GM12891 (cell line): ENCODE results near the gene PRKAR1B.
A peak's percentile ranks its signal among the peaks of the same experiment; 100 is the strongest.

Experiments used
- DNase-seq: peaks from one replicate; pipeline ENCODE4 v3.0.0; 2011; ENCODE audit warnings: low spot score; ENCODE audit not compliant: insufficient read length
- FAIRE-seq: peaks from 2 replicates; lab custom pipeline; 2011; peaks lifted over from hg19 to GRCh38; lab: Jason Lieb, UNC
- PAX5 ChIP-seq: IDR thresholded peaks from 2 replicates; pipeline ENCODE4 v1.6.1; 2011; ENCODE audit warnings: low read length, moderate library complexity, mild to moderate bottlenecking; ENCODE audit not compliant: insufficient read depth, severe bottlenecking
- POLR2A ChIP-seq: IDR thresholded peaks from 2 replicates; pipeline ENCODE4 v1.6.1; 2011; ENCODE audit warnings: low read depth, low read length, control low read depth
- POLR2AphosphoS5 ChIP-seq: IDR thresholded peaks from 2 replicates; pipeline ENCODE4 v1.6.1; 2011; ENCODE audit warnings: low read depth, low read length, control low read depth
- POU2F2 ChIP-seq: IDR thresholded peaks from 2 replicates; pipeline ENCODE4 v1.6.1; 2011; ENCODE audit warnings: low read depth, mild to moderate bottlenecking, control low read depth, low read length, moderate library complexity
- SPI1 ChIP-seq: IDR thresholded peaks from 2 replicates; pipeline ENCODE4 v1.6.1; 2011; ENCODE audit warnings: low read depth, low read length, control low read depth
- TAF1 ChIP-seq: IDR thresholded peaks from 2 replicates; pipeline ENCODE4 v1.6.1; 2011; ENCODE audit warnings: low read depth, low read length, control low read depth

PRKAR1B gene

GRCh38 chr7:538764-539685, 188.1 kb downstream of the PRKAR1B start:
- DNase-seq (no peak), FAIRE-seq (no peak)
- TF ChIP-seq TAF1 (no peak), SPI1 (no peak), POLR2A (no peak), POLR2AphosphoS5 (no peak), PAX5 (no peak), POU2F2 (no peak)

DNA sequence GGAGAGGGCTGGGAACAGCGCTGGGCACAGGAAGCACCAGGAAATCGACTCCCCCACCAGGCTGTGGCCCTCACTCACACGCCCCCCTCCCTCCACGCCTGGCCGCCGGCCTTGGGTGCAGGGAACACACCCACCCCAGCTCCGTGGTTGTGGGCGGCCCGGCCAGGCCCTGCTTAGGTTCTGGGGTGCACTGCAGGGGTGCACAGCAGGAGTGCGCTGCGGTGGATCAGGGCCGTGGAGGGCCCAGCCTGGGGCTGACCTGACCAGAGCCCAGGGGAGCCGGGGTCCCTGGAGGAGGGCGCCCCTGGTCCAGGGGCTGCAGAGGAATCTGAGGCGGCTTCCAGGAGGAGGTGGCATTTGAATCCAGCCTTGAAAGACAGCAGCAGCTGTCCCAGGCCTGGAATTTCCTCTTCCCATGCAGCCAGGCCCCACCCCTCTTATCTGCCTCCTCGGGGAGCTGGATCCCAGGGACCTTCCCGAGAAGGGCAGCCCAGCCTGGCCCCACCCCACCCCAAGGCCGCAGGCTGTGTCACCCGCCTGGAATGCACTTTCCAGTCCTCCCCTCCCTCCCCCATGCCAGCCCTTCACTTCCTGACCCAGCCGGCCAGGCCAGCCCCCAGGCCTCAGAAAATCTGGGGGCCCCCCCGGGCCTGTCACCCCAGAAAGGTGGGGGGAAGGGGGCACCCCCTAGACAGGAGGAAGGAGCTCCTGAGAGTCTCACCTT, 189.0 kb downstream of the PRKAR1B start:
- no peak for TF ChIP-seq POU2F2
- TF ChIP-seq POLR2A: no peak
- TF ChIP-seq POLR2AphosphoS5: no peak
- TF ChIP-seq TAF1: no peak
- no peak for TF ChIP-seq SPI1
- TF ChIP-seq PAX5: no peak
- no peak for DNase-seq
- no peak for FAIRE-seq

DNA sequence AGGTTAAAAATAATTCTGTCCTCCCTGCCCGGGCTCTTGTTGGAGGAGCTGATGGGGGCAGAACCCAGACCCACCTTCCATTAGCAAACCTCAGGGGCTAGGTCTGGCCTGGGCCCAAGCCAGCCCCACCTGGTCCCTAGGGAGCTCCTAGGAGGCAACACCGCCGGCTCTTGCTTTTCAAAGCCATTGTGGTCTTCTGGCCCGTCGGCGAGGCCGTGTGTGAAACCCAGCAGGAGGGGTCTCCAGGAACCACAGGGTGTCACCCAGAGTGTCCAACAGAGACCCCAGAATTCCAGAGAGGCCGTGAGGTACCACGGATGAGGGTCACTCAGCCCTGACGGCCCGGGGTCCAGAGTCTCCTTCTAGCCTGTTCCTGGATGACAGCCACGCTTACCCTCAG, 190.8 kb downstream of the PRKAR1B start:
- FAIRE-seq: no peak
- DNase-seq: no peak
- no peak for TF ChIP-seq POU2F2
- TF ChIP-seq PAX5: no peak
- no peak for TF ChIP-seq POLR2A

- no peak for DNase-seq
- TF ChIP-seq PAX5: no peak
- TF ChIP-seq POLR2A: no peak
- TF ChIP-seq TAF1: no peak
- TF ChIP-seq POU2F2: no peak
- no peak for TF ChIP-seq SPI1
- no peak for TF ChIP-seq POLR2AphosphoS5
- no peak for FAIRE-seq
Measured at GRCh38 chr7:534959-535358, 192.1 kb downstream of the PRKAR1B start.

GRCh38 chr7:534075-534474, 193.0 kb downstream of the PRKAR1B start:
- TF ChIP-seq PAX5 (no peak), POLR2AphosphoS5 (no peak), SPI1 (no peak), POLR2A (no peak), POU2F2 (no peak), TAF1 (no peak)
- DNase-seq (no peak), FAIRE-seq (no peak)

DNA sequence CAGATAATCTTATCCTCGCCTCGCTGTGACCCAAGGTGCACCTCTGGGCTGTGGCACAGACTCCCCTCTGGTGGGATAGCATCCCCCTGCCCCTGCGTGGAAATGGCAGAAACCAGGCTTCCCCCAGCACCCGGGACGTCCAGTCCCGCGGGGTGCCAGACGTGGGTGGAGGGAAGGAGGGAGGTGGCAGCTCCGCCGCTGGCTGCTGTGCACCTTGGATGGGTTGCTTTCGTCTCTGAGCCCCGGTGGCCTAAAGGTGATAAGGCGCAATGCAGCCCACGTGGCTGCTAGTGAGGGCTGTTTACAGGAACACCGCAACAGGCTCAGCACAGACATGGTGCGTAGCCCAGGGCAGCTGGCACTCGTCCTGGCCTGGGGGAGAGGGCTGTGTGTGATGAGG, 193.8 kb downstream of the PRKAR1B start:
- FAIRE-seq: no peak

DNA sequence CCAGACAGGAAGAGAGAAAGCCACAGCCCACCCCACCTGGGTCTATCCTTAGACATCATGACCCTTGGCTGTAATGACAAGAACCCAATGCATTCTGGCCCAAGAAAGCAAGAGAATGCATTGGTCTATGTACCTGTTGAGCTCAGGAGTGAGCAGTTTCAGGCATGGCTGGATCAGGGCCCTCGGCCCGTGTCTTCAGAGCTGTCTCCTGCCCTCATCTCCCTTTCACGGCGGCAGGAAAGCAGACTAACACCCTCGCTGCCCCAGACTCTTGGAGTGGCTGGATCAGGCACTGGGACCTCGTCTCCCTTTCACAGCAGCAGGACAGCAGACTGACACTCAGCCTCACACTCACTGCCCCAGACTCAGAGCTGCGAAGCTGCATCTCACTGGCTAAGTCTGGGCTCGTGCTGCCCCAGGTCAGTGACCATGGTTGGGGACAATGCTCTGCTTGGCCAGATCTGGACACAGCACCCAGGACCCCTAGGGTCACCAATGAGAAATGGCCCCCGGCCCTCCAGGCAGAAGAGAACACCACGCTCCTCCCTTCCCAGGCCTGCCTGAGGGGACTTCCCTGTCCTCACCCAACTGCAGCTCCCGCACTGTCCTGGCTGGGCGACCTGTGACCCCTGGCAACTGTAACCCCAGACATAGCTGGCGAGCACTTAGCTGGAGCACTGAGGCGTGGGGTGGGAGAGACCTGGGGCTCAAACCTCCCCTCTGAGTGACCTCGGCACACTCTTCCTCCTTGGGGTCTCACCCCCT, 194.5 kb downstream of the PRKAR1B start:
- FAIRE-seq: no peak
- TF ChIP-seq POU2F2 (no peak), PAX5 (no peak)
- DNase-seq: no peak

More for the DNA sequence above, 193.8 kb downstream of the PRKAR1B start:
- TF ChIP-seq PAX5 (no peak), POLR2AphosphoS5 (no peak), POU2F2 (no peak), TAF1 (no peak), SPI1 (no peak), POLR2A (no peak)
- DNase-seq: no peak

- TF ChIP-seq TAF1 (no peak), SPI1 (peak; percentile 22; the same call in 1 of the 2 replicates)
- peak; percentile 71 for FAIRE-seq
- DNase-seq: no peak
Measured at GRCh38 chr7:531777-532176, 195.3 kb downstream of the PRKAR1B start.

DNA sequence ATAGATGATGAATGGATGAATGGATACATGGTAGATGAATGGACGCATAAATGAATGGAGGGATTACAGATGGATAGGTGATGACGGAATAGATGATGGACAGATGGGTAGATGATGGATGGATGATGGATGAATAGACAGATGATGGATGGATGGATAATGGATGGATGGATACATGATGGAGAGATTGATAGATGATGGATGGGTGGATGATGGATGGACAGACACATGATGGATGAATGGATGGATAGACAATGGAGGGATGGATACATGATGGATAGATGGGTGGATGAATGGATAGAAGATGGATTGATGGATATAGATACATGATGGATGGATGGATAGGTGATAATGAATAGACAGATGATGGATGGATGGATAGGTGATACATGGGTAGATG, 198.6 kb downstream of the PRKAR1B start:
- FAIRE-seq (no peak), DNase-seq (no peak)
- TF ChIP-seq POLR2A (no peak), TAF1 (no peak), SPI1 (no peak), POLR2AphosphoS5 (no peak), POU2F2 (no peak), PAX5 (no peak)

GRCh38 chr7:527723-528122, 199.4 kb downstream of the PRKAR1B start:
- FAIRE-seq: no peak
- DNase-seq: no peak
- TF ChIP-seq POLR2AphosphoS5 (no peak), POLR2A (no peak), SPI1 (no peak), POU2F2 (no peak), TAF1 (no peak), PAX5 (no peak)

GRCh38 chr7:526460-527034, 200.5 kb downstream of the PRKAR1B start:
- DNase-seq (no peak), FAIRE-seq (no peak)
- TF ChIP-seq TAF1 (no peak), SPI1 (no peak), POLR2AphosphoS5 (no peak), POU2F2 (no peak), PAX5 (no peak), POLR2A (no peak)
